Right ventricle myocardium superior (tissue), 1 donor: ENCODE measurements around the gene RBPJ. TPM values are rescaled to one million over a fixed set of nuclear protein-coding genes. Genes with fewer than 3 reads are reported as not detected.
"Not testable (repeated sequence)": the region's sequence is repeated elsewhere in the genome, so short reads cannot be mapped to it uniquely, and the experiment has no call there.

ENCODE experiments used
- ATAC-seq: fragments of 200-7000 bp; cut with Tn5 transposase; one replicate; pipeline ENCODE4 v1.9.1; 2020; ENCODE audit warnings: mild to moderate bottlenecking; ENCODE audit not compliant: poor library complexity
- DNase-seq: peaks from one replicate; pipeline ENCODE4 v3.0.0-alpha.2; 2020
- intact Hi-C: fragments of 100-400 bp; cut with DNase I; formaldehyde crosslinking; loops from one replicate; pipeline ENCODE4 v1.11.2; 2022
- total RNA-seq: library from RNA; stranded (reverse); fragmentation: NEBNext Ultra II Directional; extraction: Animal tissue kit (Norgen Biotek cat#: 25700); gene quantifications from one replicate; pipeline ENCODE4 v1.2.1, GENCODE V29; 2021
- donor health status: DM: no; HTN: yes; CAD: no; lungs with severe emphysema.

RBPJ gene
- total RNA-seq, 1 donor from 2014 or later, result 44.2 TPM

- ATAC-seq, intact Hi-C loops, DNase-seq: not testable (repeated sequence)
Observed at GRCh38 chr4:26402017-26402416, 81.2 kb downstream of the RBPJ start.

GRCh38 chr4:26402458-26402857 is 81.6 kb downstream of the RBPJ start:
- ATAC-seq, result no peak
- intact Hi-C loops, result no loop called here

GRCh38 chr4:26404743-26405206 is 84.0 kb downstream of the RBPJ start:
- no peak for ATAC-seq
- DNase-seq, result no peak
- intact Hi-C loops, result no loop called here

More at GRCh38 chr4:26402458-26402857, 81.6 kb downstream of the RBPJ start:
- no peak for DNase-seq

DNA sequence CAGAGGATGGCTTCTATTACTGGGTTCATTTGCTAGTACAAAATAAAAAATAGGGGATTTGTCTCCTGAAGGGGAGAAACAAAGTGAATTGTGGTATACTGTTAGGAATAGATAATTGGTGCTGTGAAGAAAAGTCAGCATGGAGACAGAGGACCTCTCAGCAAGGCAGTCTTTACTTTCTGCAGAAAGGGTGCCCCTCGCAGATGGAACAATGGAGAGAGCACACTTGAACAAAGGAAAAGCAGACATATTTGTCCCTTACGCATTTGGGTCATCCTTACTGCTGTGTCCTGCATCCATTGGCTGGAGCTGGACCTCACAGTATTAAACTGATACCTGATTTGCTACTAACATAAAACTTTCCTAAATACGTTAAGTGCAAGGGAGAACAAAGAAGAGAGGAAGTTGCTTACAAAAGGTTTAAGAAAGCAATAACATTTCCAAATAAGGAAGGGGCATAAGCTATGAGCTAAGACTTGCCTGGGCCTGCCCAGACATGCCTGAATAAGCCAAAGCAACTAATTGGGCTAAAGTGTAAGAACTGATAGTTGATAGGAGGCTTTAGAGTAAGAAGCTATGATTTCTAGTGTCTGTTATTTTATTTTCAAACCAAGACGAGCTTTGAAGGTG is 85.6 kb downstream of the RBPJ start:
- intact Hi-C loops, result no loop called here
- ATAC-seq, result no peak
- DNase-seq, result no peak

DNA sequence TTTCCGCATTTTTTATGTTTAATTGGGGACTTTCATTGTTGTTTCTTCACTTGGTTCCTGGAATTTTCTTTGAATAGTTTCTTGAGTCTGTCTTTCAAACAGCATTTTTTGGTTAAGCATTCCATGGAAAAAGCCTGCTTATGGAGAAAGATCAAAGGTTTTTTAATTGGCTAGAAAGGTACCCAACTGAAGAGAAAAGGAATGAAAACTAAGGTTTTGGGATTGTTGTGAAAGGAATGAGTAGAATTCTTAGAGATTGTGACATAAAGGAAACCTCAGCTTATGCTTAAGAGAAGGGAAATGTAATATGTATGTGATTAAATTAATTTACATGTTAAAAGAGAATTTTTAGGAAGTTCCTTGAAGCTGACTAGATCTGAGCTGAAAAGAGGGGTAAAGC is 86.7 kb downstream of the RBPJ start:
- intact Hi-C loops, result no loop called here
- ATAC-seq, result no peak
- no peak for DNase-seq

DNA sequence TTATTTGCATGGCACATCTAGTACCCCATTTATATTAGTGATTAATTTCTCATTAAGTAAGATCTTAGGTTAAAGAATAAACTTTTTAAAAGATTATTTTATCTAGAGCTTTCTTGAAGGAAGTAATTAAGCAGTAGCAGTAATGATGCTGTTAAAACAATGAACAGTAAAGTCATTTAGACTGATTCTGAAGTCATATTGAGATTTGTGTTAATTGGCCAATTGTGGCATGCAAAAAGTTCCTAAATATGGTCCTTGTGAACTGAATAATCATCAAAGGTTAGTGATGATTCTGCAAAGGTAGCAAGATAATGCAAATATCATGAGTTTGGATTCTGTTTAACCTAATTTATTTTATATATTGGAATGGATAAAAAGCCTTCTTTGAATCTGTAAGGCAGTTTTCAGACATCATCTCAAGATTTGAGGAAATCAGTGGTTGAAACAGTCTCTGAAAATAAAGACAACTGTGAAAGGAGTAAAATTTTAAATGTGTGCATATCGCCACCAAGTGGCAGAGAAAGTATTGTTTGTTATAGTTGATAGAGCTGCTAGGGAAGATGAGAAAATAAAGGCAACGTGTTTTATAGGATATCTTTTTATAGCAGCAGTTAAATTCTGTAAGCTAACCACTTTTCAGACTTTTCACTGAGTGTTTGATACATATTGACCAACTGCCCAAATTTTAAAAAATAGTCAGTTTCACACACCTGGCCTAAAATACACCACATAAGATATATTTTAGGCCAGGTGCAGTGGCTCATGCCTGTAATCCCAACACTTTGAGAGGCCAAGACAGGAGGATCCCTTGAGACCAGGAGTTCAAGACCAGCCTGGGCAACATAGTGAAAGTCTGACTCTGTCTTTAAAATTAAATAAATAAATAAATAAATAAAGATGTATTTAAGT is 89.8 kb downstream of the RBPJ start:
- intact Hi-C loops, result loop anchor here (5.0 kb wide), 2 partner anchors 88 to 323 kb away; partner anchors contain the start of gene RBPJ
- DNase-seq (no peak), ATAC-seq (peak; percentile 47)

DNA sequence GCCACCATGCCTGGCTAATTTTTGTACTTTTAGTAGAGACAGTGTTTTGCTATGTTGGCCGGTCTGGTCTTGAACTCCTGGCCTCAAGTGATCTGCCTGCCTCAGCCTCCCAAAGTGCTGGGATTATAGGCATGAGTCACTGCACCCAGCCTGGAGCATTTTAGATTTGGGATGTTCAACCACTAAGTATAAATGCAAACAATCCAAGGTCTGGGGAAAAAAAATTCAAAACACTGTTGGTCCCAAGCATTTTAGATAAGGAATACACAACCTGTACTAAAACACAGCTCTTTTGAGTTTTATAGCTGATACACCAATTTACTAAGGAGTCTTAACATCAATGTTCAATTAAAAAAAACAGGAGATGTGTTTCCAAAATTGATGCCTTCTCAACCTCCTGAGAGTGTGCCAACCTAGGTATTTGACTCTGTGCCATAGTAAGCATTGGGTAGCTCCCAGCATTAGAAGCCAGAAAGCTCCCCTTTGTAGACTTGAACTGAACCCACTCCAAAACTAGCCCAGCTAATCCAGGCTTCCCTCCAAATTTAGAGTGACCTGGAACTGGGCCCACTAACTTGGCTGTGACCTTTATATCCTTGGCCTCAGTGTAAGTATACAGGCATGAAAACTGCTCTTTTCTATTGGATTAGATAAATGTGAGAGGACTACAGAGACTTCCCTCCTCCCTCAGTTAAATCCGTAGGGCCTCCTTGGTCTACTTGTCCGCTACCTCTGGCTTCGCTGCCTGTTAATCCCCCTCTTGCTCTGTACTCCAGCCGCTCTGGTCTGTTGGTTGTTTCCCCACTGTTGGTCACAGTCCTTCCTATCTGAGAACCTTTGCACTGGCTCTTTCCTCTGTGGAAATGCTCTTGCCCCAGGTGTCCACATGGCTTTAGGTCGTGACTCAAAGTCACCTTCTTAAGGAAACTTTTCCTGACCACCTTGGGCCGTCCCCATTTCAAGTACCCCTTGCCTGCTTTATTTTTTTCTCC is 91.9 kb downstream of the RBPJ start:
- ATAC-seq, result peak; percentile 90
- DNase-seq, result peak; percentile 61
- intact Hi-C loops, result loop anchor here (5.0 kb wide), 2 partner anchors 90 to 325 kb away; partner anchors contain the start of gene RBPJ

GRCh38 chr4:26413582-26413981 is 92.8 kb downstream of the RBPJ start:
- intact Hi-C loops, result loop anchor here (5.0 kb wide), 2 partner anchors 91 to 326 kb away; partner anchors contain the start of gene RBPJ
- DNase-seq, result no peak
- ATAC-seq, result peak; percentile 17

GRCh38 chr4:26418107-26418506 is 97.3 kb downstream of the RBPJ start:
- intact Hi-C loops, result no loop called here
- ATAC-seq (no peak), DNase-seq (no peak)

- no peak for DNase-seq
- intact Hi-C loops, result no loop called here
- no peak for ATAC-seq
Observed at GRCh38 chr4:26418850-26419249, 98.0 kb downstream of the RBPJ start.

- ATAC-seq (no peak), DNase-seq (no peak)
- intact Hi-C loops, result no loop called here
Observed at GRCh38 chr4:26420438-26420837, 99.6 kb downstream of the RBPJ start.

- no peak for DNase-seq
- ATAC-seq, result peak; percentile 56
- intact Hi-C loops, result no loop called here
Observed at GRCh38 chr4:26420913-26421312, 100.1 kb downstream of the RBPJ start.

DNA sequence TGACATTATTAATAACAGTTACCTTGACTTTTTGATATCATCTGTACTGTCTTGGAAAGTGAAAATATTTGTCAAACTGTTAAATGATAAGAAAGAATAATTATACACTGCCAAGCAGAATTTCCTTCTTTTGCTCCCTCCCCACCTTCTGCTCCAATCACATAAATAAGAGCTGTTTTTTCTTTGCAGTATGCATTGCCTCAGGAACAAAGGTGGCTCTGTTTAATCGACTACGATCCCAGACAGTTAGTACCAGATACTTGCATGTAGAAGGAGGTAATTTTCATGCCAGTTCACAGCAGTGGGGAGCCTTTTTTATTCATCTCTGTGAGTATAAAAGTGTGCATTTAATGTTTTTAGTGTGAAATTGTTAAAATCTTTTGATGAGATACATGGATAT is 103.3 kb downstream of the RBPJ start:
- DNase-seq, result no peak
- ATAC-seq, result no peak
- intact Hi-C loops, result no loop called here

DNA sequence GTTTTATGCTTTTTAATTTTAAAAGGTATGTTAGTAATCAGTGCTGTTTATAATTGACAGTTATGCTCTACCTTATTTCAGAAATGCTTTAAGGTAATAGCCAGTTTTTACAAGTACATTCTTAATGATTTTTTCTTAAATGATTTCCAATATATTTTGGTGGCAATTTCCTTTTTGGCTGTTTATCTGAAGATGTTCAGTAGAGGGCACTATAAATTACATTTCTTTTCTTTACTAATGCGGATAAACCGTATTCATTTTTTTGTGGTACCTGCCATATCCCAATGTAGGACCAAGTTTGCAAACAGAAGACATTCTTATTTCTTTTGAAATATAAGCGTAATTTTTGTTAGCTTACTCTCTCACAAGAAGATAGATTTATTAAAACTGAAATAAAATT is 104.0 kb downstream of the RBPJ start:
- intact Hi-C loops, result no loop called here
- DNase-seq (no peak), ATAC-seq (no peak)

DNA sequence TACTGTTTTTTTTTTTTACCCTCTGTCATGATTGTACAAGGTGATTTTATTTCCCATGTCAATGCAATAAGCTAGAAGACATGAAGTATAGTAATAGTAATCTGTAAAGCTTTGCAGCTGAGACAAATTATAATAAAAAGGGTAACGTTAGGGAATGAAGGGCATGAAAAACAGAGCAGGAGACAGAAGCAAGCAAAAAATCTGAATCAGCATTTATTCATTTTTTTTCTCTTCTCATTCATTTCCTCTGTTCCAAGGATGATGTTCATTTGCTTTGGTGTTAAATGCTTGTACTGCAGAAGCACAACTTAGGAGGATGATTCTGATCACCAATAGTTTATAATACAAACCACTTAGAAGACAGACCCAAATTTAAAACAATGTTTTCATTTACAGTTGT is 105.1 kb downstream of the RBPJ start:
- intact Hi-C loops, result no loop called here
- ATAC-seq (no peak), DNase-seq (no peak)

DNA sequence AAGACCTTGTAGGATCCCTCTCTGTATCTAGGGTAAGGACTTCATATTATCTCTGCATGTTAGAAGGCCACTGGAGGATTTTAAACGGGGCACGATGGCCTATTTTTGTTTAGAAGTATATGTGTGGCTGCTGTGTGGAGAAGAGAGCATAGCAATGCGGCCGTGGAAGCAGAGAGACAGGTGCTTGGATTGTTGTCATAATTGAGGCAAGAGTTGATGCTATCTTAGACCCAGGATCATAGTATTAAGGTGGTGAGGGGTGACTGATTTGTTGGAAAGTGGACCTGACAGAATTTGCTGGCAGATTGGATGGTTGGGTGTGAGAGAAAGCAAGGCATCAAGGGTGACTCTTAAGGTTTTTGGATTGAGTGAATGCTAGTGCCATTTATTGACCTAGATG is 106.1 kb downstream of the RBPJ start:
- intact Hi-C loops, result no loop called here

DNA sequence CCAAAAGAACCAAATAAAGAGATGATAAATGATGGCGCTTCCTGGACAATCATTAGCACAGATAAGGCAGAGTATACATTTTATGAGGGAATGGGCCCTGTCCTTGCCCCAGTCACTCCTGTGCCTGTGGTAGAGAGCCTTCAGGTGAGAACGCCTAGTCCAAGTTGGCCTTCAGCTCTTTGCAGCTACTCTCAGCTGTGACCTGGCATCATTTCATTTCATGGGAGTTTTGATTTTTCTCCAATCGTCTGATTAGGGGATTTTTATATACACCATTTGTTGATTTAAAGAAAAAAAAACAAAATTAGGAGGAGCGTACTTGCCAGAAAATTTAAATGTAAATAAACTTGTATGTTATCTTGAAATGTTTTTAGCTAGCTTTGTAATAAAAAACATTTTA is 109.1 kb downstream of the RBPJ start:
- DNase-seq, result no peak
- ATAC-seq, result no peak
- intact Hi-C loops, result no loop called here

More for the DNA sequence above, 106.1 kb downstream of the RBPJ start:
- DNase-seq, result no peak
- ATAC-seq, result no peak

DNA sequence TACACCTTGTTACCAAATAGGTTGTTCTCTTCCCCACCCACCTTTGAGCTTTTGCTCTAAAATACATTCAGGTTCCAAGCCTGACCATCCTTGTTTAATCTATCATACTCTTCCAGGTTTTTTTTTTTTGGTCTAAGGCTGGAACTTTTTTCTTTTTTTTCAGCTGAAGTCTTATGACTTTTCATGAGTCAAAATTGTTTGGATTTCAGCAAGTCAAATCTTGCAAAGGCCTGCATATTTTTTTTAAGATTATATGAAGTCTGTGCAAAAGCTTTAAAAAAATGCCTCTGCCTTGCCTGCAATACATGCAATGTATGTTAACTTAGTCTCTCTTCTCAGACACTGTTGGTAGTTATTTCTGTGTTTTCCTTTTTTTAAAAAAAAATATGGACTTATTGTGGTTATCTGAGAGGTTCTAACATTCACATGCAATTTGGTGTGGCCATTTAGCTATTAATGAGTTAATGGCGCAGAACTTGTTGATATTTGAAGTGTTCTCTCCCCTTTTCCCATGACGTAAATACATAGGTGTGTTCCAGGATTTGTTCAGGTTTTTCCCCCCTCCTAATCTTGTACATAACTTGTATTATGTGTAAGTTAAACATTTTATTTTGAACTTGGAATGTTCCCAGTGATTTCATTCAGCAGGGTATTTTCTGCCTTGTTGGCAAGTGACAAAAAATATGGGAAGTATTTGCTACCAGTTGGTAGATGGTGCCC is 110.8 kb downstream of the RBPJ start:
- intact Hi-C loops, result no loop called here
- ATAC-seq (no peak), DNase-seq (no peak)
